ENCODE measurements around the gene POLR1D.

DNA sequence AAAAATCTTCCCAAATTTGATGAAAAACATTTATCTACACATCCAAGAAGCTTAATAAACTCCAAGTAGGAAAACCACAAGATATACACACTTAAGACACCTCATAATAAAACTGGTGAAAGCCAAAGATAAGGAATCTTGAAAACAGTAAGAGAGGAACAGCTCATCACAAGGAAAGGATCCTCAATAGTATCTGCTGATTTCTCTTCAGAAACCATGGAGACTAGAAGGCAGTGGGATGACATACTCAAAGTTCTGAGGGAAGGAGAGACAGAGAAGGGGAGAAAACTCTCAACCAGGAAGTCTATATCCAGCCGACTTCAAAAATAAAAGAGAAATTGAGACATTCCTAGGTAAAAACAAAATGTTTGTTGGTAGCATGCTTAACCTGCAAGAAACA is 47.0 kb upstream of the POLR1D start:
- TF ChIP-seq, protein P1, sequence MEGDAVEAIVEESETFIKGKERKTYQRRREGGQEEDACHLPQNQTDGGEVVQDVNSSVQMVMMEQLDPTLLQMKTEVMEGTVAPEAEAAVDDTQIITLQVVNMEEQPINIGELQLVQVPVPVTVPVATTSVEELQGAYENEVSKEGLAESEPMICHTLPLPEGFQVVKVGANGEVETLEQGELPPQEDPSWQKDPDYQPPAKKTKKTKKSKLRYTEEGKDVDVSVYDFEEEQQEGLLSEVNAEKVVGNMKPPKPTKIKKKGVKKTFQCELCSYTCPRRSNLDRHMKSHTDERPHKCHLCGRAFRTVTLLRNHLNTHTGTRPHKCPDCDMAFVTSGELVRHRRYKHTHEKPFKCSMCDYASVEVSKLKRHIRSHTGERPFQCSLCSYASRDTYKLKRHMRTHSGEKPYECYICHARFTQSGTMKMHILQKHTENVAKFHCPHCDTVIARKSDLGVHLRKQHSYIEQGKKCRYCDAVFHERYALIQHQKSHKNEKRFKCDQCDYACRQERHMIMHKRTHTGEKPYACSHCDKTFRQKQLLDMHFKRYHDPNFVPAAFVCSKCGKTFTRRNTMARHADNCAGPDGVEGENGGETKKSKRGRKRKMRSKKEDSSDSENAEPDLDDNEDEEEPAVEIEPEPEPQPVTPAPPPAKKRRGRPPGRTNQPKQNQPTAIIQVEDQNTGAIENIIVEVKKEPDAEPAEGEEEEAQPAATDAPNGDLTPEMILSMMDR (IDR thresholded peaks at IDR 0.05) = no peak
- no peak for TF ChIP-seq POLR2AphosphoS5 (IDR thresholded peaks at IDR 0.05)
